Measurements from ENCODE around the gene RPS6KA5.

DNA sequence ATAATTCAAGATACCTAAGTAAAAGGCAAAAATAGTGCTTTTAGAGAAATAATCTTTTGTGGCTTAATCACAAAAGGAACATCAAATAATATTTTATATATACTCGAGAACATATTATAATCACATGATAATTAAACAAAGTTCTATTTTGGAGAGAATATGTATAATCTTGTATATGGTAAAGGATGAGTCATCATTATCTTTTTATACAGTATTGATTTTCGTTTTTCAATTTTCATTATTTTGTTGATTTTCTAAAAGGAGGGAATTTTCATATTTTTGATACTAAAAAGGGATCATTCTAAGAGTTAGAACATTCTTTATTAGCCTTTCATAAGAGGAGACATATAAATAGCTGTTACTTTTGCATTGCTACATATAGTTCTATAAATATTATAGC is 166.9 kb downstream of the RPS6KA5 start:
- TF ChIP-seq, protein P1, sequence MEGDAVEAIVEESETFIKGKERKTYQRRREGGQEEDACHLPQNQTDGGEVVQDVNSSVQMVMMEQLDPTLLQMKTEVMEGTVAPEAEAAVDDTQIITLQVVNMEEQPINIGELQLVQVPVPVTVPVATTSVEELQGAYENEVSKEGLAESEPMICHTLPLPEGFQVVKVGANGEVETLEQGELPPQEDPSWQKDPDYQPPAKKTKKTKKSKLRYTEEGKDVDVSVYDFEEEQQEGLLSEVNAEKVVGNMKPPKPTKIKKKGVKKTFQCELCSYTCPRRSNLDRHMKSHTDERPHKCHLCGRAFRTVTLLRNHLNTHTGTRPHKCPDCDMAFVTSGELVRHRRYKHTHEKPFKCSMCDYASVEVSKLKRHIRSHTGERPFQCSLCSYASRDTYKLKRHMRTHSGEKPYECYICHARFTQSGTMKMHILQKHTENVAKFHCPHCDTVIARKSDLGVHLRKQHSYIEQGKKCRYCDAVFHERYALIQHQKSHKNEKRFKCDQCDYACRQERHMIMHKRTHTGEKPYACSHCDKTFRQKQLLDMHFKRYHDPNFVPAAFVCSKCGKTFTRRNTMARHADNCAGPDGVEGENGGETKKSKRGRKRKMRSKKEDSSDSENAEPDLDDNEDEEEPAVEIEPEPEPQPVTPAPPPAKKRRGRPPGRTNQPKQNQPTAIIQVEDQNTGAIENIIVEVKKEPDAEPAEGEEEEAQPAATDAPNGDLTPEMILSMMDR (IDR thresholded peaks at IDR 0.05): no peak
- no peak for TF ChIP-seq EZH2 (IDR thresholded peaks at IDR 0.05; ENCODE audit: borderline replicate concordance, insufficient read depth, low read depth, low read length, poor library complexity, severe bottlenecking)
